SK-N-MC (cell line): Measurements from ENCODE around the gene ANXA2.

ENCODE experiments used
- DNase-seq: peaks from one replicate; pipeline ENCODE4 v3.0.0-alpha.2; 2011; ENCODE audit warnings: low read depth, low spot score
- H3K27ac ChIP-seq: fragments of 200-600 bp; sonication (generic); 2 replicates; pipeline ENCODE4 v1.5.1; 2016; ENCODE audit warnings: mixed run types
- H3K36me3 ChIP-seq: fragments of 200-600 bp; sonication (generic); 2 replicates; pipeline ENCODE4 v1.6.1; 2017; ENCODE audit warnings: antibody characterized with exemption, low read length, mixed read lengths; ENCODE audit not compliant: insufficient read depth
- H3K4me3 ChIP-seq: fragments of 200-600 bp; sonication (generic); 2 replicates; pipeline ENCODE4 v1.5.1; 2016
- H3K9ac ChIP-seq: fragments of 200-600 bp; sonication (generic); 2 replicates; pipeline ENCODE4 v1.8.0; 2017; ENCODE audit warnings: mixed run types, mixed read lengths; ENCODE audit not compliant: insufficient read length
- H3K9me3 ChIP-seq: fragments of 200-600 bp; sonication (generic); 2 replicates; pipeline ENCODE4 v1.6.1; 2017; ENCODE audit warnings: low read depth, mild to moderate bottlenecking, antibody characterized with exemption, low read length, moderate library complexity, mixed read lengths
- EZH2 ChIP-seq: fragments of 200-600 bp; sonication (generic); IDR thresholded peaks from one replicate; pipeline ENCODE4 v1.6.1; 2017; ENCODE audit warnings: antibody characterized with exemption
- FOXP2 ChIP-seq: optimal IDR thresholded peaks from 2 replicates; pipeline ENCODE3; 2011; ENCODE audit warnings: mild to moderate bottlenecking, moderate library complexity; ENCODE audit not compliant: insufficient read depth; ENCODE audit errors: extremely low read length, control extremely low read depth
- POLR2AphosphoS5 ChIP-seq: IDR thresholded peaks from 2 replicates; pipeline ENCODE4 v1.6.1; 2012; ENCODE audit warnings: mild to moderate bottlenecking, low read depth, low read length, borderline replicate concordance

Gene ANXA2

DNA sequence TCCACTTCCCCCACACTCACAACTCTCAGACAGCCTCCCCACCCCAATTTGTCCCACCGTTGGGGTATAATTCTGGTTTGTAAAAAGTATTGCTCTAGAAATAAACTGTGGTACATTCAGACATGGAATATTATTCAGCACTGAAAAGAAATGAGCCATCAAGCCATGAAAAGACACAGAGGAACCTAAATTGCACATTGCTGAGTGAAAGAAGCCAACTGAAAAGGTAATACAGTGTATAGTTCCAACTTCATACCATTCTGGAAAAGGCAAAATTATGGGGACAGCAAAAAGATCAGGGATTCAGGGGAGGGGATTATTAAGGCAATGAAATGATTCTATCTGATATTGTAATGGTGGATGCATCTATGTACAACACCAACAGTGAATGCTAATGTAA is 10.5 kb downstream of the ANXA2 start:
- H3K36me3 ChIP-seq = peaks cover 76% of the 10 kb centered on the region
- peak overlapping the region; percentile 13; the same call in 1 of the 2 replicates for H3K27ac ChIP-seq
- TF ChIP-seq POLR2AphosphoS5 (no peak), FOXP2 (no peak), EZH2 (no peak)

DNA sequence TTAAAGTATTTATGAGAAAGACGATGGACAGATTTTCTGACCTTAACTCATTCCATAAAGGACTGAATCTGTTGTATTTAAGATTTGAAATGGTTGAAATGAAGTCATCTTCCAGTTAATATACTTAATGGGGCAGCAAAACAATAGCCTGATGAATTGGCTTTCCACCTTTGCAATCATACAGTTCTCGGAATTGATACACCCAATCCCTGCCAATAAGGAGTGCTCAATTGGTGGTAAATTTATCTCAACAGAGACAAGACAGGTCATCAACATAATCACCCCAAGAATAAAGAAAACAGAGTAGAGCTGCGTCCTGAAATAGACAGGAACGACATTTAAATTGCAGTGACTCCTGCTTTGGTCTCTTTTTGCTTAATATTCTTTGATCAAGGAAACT is 11.2 kb downstream of the ANXA2 start:
- Histone ChIP-seq H3K36me3 (peaks cover 78% of the 10 kb centered on the region), H3K4me3 (no peak overlapping the region), H3K9me3 (no peaks in the 10 kb centered on the region), H3K9ac (no peak overlapping the region), H3K27ac (peak overlapping the region; percentile 13; the same call in 1 of the 2 replicates)
- no peak for TF ChIP-seq FOXP2
- TF ChIP-seq POLR2AphosphoS5 = no peak
- no peak for TF ChIP-seq EZH2
- no peak for DNase-seq

More for the DNA sequence above, 10.5 kb downstream of the ANXA2 start:
- H3K9ac ChIP-seq = no peak overlapping the region
- no peaks in the 10 kb centered on the region for H3K9me3 ChIP-seq
- no peak overlapping the region for H3K4me3 ChIP-seq
- DNase-seq = no peak

DNA sequence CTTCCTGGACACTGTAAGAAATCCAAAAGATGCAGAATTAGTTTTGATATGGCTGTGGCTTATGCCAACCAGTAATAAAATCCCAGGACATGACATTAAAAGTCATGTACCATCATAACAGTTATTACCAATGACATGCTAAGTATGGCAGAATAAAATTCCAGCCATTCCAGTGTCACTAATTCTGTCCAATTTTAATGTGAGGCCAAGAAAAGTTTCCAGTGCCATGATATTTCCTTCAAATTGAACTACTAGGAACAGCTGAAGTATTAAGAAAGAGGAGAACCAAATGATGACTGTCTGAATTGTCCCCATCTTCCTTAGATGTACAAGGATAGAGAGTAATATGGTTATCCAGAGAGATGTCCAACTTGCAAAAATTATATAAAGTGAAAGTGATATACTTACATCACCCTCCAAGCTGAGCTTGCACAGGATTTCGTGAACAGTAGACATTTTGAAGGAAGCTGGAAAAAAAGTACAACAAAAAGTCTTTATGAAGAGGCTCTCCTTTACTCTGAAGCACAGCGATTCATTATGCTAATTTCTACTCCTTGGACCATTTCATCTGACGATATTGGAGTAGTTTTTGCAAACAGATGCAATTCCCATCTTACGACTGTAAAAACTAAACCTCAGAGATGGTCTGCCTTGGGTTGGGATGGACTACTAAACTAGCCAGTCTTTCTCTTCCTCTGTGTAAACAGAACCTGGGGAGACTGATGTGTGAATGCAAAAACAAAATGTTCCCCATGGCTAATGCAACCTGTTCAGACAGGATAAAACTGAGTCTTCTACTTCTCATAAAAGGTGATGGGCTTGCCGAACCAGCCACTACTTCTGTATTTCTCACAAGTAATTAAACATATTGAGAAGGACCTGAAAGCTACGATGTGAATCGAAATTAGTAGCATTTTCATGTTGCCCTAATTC is 11.9 kb downstream of the ANXA2 start:
- DNase-seq = no peak
- H3K36me3 ChIP-seq = peaks cover 84% of the 10 kb centered on the region
- H3K9me3 ChIP-seq = no peaks in the 10 kb centered on the region
- TF ChIP-seq POLR2AphosphoS5 (no peak), EZH2 (no peak), FOXP2 (no peak)
- H3K4me3 ChIP-seq = no peak overlapping the region
- peak overlapping the region; percentile 13; the same call in 1 of the 2 replicates for H3K27ac ChIP-seq
- no peak overlapping the region for H3K9ac ChIP-seq

DNA sequence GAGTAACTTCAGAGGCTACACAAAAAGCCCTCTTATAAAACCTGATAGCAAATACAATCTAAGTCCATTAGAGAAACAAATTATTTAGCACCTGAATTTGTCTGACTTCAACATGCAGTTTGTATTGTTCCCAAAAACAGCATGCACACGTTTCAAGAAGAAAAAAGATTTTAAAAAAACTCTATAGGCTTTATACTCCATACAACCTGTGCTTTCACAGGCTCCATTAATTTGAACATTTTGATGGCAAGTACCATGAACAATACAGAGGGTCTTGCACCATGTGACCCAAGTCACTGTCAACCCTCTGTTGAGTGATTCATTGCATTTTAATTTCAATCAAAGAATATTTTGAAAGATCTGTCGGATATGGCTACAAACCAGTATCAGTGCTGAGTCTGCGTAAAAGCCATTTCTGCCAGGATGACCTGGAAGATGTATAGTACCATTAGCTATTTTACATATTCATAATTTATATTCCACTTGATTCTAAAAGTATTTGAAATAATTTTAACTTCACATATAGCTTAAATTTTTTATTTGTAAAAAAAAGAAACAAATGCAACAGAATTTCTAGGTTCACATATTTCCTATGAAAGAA is 13.2 kb downstream of the ANXA2 start:
- no peak overlapping the region for H3K4me3 ChIP-seq
- no peaks in the 10 kb centered on the region for H3K9me3 ChIP-seq
- no peak for DNase-seq
- no peak overlapping the region for H3K9ac ChIP-seq
- H3K27ac ChIP-seq = peak overlapping the region; percentile 22
- no peak for TF ChIP-seq POLR2AphosphoS5
- H3K36me3 ChIP-seq = peaks cover 83% of the 10 kb centered on the region

DNA sequence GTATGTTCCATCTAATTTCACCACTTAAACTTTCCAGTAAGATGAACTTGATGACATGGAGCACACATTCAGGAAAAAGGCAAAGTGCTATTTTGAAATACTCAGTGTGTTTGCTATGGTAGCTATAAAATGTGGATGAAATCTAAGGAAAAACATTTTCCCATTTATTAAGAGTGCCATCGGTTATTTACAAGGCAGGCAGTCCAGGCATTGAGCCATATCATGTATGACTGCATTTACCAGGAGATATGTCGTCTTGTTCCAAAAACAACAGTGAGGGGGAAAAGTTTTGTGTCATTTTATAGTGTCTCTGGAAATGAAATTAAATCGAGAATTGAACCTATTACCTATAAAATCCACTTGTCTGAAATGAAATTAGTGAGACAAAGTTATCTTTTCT is 13.7 kb downstream of the ANXA2 start:
- DNase-seq = no peak
- no peaks in the 10 kb centered on the region for H3K9me3 ChIP-seq
- H3K4me3 ChIP-seq = no peak overlapping the region
- peak overlapping the region; percentile 22 for H3K27ac ChIP-seq
- TF ChIP-seq POLR2AphosphoS5 = no peak
- no peak for TF ChIP-seq EZH2
- no peak for TF ChIP-seq FOXP2
- no peak overlapping the region for H3K9ac ChIP-seq
- peaks cover 82% of the 10 kb centered on the region for H3K36me3 ChIP-seq

DNA sequence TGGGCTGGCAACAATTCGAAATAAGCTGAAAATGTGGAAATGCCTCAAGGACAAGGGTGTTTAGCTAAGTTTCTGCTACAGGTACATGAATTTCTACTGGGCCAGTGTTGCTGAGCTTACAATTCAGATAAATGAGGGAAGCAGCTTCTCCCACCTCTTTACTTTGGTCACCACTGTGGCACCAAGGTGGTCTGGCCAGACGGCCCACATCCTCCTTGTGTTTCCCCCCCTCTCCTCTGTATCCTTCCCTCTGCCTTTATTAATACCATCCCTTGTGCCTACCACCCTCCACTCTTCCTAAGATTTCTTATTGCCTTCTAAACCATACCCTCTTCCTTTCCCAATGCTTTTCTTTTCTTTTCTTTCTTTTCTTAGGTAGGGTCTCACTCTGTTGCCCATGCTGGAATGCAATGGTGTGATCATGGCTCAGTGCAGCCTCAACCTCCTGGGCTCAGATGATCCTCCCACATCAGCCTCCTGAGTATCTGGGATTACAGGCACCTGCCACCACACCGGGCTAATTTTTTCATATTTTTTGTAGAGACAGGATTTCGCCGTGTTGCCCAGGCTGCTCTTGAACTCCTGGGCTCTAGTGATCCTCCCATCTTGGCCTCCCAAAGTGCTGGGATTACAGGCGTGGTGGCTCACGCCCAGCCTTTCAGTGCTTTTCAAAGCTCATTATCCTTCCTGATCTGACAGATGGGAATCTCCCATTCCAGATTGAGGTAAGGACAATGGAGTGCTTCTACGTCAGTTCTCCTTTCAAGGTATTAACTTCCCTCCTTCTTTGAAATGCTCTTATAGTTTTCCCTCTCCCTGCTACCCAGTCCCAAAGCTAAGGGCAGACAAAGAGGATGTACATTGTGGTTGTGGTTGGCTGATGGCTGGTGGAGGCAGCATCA is 14.8 kb downstream of the ANXA2 start:
- no peak overlapping the region for H3K9ac ChIP-seq
- H3K9me3 ChIP-seq = no peaks in the 10 kb centered on the region
- peaks cover 85% of the 10 kb centered on the region for H3K36me3 ChIP-seq
- no peak for DNase-seq
- TF ChIP-seq FOXP2 = no peak
- no peak for TF ChIP-seq EZH2
- no peak for TF ChIP-seq POLR2AphosphoS5
- peak overlapping the region; percentile 98; the same call in 1 of the 2 replicates for H3K27ac ChIP-seq
- no peak overlapping the region for H3K4me3 ChIP-seq

DNA sequence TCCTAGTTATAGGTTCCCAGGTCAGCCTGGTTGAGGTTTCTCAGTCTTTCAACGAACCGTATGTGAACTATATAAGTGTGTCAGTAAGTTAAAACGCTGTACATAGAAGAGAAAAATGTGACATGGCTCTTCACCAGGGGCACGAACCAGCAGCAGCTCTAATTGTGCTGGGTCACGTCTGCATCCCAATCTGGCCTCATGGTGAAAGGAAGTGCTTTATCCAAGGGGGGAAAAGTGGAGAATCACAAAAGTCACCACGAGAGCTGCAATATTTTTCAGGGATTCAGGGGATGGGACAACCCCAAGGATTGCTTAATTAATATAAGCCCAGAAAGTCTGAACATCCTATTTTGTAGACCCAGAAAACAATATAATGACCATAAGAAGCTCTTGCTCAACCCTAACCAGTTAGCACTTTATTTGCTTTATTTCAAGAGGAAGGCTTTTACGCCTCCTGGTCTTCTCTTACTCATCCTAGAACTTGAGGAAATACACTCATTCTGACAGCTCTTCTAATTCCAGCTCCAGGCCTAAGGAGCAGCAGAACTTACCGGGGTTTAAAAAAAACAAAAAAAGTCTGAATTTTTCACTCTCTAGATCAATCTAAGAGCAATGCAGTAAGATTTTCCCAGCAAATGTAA is 16.5 kb downstream of the ANXA2 start:
- Histone ChIP-seq H3K9me3 (no peaks in the 10 kb centered on the region), H3K27ac (peak overlapping the region; percentile 98), H3K9ac (no peak overlapping the region), H3K4me3 (no peak overlapping the region), H3K36me3 (peaks cover 87% of the 10 kb centered on the region)
- no peak for TF ChIP-seq POLR2AphosphoS5
- TF ChIP-seq FOXP2 = no peak
- no peak for TF ChIP-seq EZH2
- DNase-seq = no peak

DNA sequence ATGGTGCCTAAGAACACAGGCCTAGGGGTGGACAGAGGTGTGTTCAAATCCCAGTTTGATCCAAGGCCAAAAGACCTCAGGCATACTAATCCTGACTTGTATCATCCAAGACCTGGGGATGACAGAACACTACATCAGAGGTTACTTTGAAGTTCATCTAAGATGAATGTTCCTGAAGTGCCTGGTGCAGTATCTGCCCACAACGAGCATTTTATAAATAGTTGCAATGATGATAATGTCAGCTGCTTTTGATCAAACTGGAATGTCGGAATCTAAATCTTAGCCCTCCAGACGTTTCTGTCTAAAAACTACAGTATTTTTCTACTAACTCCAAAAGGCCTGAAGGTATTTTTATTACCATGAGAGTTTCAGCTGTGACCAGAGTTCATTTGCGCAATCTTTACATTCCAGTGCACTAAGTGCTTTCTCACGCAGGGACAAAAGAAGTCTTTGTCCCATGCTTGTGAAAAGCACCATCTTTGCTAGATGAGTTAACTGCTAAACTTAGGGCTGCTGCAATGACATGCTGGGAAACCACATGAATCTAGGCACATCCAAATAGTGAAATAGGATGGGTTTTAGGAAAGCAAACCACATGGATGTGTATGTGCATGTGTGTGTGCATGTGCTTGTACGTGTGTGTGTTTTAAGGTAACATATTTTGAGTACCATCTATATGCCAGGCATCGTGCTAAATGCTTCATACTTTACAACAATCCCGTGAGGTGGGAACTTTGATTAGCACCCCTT is 18.1 kb downstream of the ANXA2 start:
- H3K9me3 ChIP-seq = no peaks in the 10 kb centered on the region
- H3K27ac ChIP-seq = peak overlapping the region; percentile 98
- peak overlapping the region; percentile 42 for H3K9ac ChIP-seq
- TF ChIP-seq EZH2 (no peak), POLR2AphosphoS5 (0 out of 2 replicates have a peak, but pooled peaks have one; percentile 25), FOXP2 (no peak)
- peaks cover 87% of the 10 kb centered on the region for H3K36me3 ChIP-seq
- peak; percentile 89 for DNase-seq
- peak overlapping the region; percentile 61 for H3K4me3 ChIP-seq
